Nephron (organoid): Measurements from ENCODE around the gene CLEC2D.
"Not testable (repeated sequence)": the region's sequence is repeated elsewhere in the genome, so short reads cannot be mapped to it uniquely, and the experiment has no call there.

Experiments
- H3K27ac Mint-ChIP-seq, 3 experiments: 2 replicates each; pipeline ENCODE4 v1.8.0; 2020; ENCODE audit warnings: mixed read lengths in 3 of 3, mild to moderate bottlenecking in 2 of 3, moderate library complexity in 1 of 3
- H3K27me3 Mint-ChIP-seq: 2 replicates; pipeline ENCODE4 v1.8.0; 2021; ENCODE audit warnings: low read depth, mild to moderate bottlenecking, moderate library complexity, mixed read lengths
- H3K36me3 Mint-ChIP-seq: 2 replicates; pipeline ENCODE4 v1.8.0; 2020; ENCODE audit warnings: low read depth, mixed read lengths
- H3K4me1 Mint-ChIP-seq: 2 replicates; pipeline ENCODE4 v1.8.0; 2020; ENCODE audit warnings: mixed read lengths
- H3K4me3 Mint-ChIP-seq, 3 experiments: 2 replicates each; pipeline ENCODE4 v1.8.0; 2020; ENCODE audit warnings: mild to moderate bottlenecking in 3 of 3, mixed read lengths in 3 of 3, moderate library complexity in 2 of 3
- H3K9me3 Mint-ChIP-seq: 2 replicates; pipeline ENCODE4 v1.8.0; 2020; ENCODE audit warnings: mixed read lengths
- CTCF ChIP-seq, 3 experiments: fragments of 200-600 bp; sonication (generic); IDR thresholded peaks; one replicate each; pipeline ENCODE4 v1.5.0; 2021; ENCODE audit warnings: antibody characterized with exemption in 3 of 3; ENCODE audit not compliant: unreplicated experiment in 3 of 3

CLEC2D gene

GRCh38 chr12:9685915-9686314 is 16.4 kb downstream of the CLEC2D start:
- H3K4me1 Mint-ChIP-seq = no peaks in the 10 kb centered on the region
- no peak overlapping the region for H3K4me3 Mint-ChIP-seq
- no peak for TF ChIP-seq CTCF (IDR thresholded peaks at IDR 0.05; ENCODE audit: unreplicated experiment in 3 of 3)
- peaks cover 20% of the 10 kb centered on the region for H3K9me3 Mint-ChIP-seq
- no peaks in the 10 kb centered on the region for H3K27me3 Mint-ChIP-seq
- no peak overlapping the region for H3K27ac Mint-ChIP-seq
- peaks cover 83% of the 10 kb centered on the region for H3K36me3 Mint-ChIP-seq

- H3K4me1 Mint-ChIP-seq = no peaks in the 10 kb centered on the region
- H3K36me3 Mint-ChIP-seq = peaks cover 84% of the 10 kb centered on the region
- no peak overlapping the region for H3K4me3 Mint-ChIP-seq
- no peak overlapping the region for H3K27ac Mint-ChIP-seq
- H3K9me3 Mint-ChIP-seq = peaks cover 20% of the 10 kb centered on the region
- H3K27me3 Mint-ChIP-seq = no peaks in the 10 kb centered on the region
- no peak for TF ChIP-seq CTCF (IDR thresholded peaks at IDR 0.05; ENCODE audit: unreplicated experiment in 3 of 3)
Measured at GRCh38 chr12:9687228-9687627, 17.7 kb downstream of the CLEC2D start.

GRCh38 chr12:9692909-9693308 is 23.4 kb downstream of the CLEC2D start:
- no peak overlapping the region for H3K4me3 Mint-ChIP-seq
- TF ChIP-seq CTCF (IDR thresholded peaks at IDR 0.05; ENCODE audit: unreplicated experiment in 3 of 3) = no peak
- H3K9me3 Mint-ChIP-seq = peaks cover 13% of the 10 kb centered on the region
- no peak overlapping the region for H3K27ac Mint-ChIP-seq
- no peaks in the 10 kb centered on the region for H3K4me1 Mint-ChIP-seq
- H3K36me3 Mint-ChIP-seq = peaks cover 87% of the 10 kb centered on the region
- H3K27me3 Mint-ChIP-seq = no peaks in the 10 kb centered on the region

- Mint-ChIP-seq H3K4me3 (no peak overlapping the region), H3K27ac (no peak overlapping the region), H3K9me3 (peaks cover 13% of the 10 kb centered on the region), H3K36me3 (peaks cover 75% of the 10 kb centered on the region), H3K27me3 (no peaks in the 10 kb centered on the region), H3K4me1 (no peaks in the 10 kb centered on the region)
- TF ChIP-seq CTCF (IDR thresholded peaks at IDR 0.05; ENCODE audit: unreplicated experiment in 3 of 3) = no peak
Measured at GRCh38 chr12:9694241-9694640, 24.7 kb downstream of the CLEC2D start.

GRCh38 chr12:9695150-9695549 is 25.6 kb downstream of the CLEC2D start:
- Mint-ChIP-seq H3K36me3 (peaks cover 66% of the 10 kb centered on the region), H3K9me3 (peaks cover 13% of the 10 kb centered on the region)
- not testable (repeated sequence) for H3K4me1 Mint-ChIP-seq, H3K27me3 Mint-ChIP-seq, H3K27ac Mint-ChIP-seq, H3K4me3 Mint-ChIP-seq

GRCh38 chr12:9695661-9696060 is 26.1 kb downstream of the CLEC2D start:
- not testable (repeated sequence) for H3K27me3 Mint-ChIP-seq, H3K27ac Mint-ChIP-seq, H3K4me1 Mint-ChIP-seq, H3K4me3 Mint-ChIP-seq
- peaks cover 63% of the 10 kb centered on the region for H3K36me3 Mint-ChIP-seq
- peaks cover 13% of the 10 kb centered on the region for H3K9me3 Mint-ChIP-seq

GRCh38 chr12:9697619-9698018 is 28.1 kb downstream of the CLEC2D start:
- H3K27me3 Mint-ChIP-seq = no peaks in the 10 kb centered on the region
- no peak overlapping the region for H3K4me3 Mint-ChIP-seq
- H3K27ac Mint-ChIP-seq = no peak overlapping the region
- no peak for TF ChIP-seq CTCF (IDR thresholded peaks at IDR 0.05; ENCODE audit: unreplicated experiment in 3 of 3)
- no peaks in the 10 kb centered on the region for H3K4me1 Mint-ChIP-seq
- H3K9me3 Mint-ChIP-seq = peaks cover 13% of the 10 kb centered on the region
- peaks cover 44% of the 10 kb centered on the region for H3K36me3 Mint-ChIP-seq
